HEK293 (cell line): Measurements from ENCODE around the gene NRROS.

Experiments used
- CTCF ChIA-PET: fragments of 350-600 bp; formaldehyde crosslinking; extraction: SDS; loops from one replicate; lab custom pipeline; 2021; ENCODE audit warnings: antibody characterized with exemption; lab: Yijun Ruan, JAX
- POLR2A ChIA-PET: fragments of 300-600 bp; formaldehyde crosslinking; extraction: SDS; loops from one replicate; lab custom pipeline; 2020; ENCODE audit warnings: antibody characterized with exemption, inconsistent platforms; lab: Yijun Ruan, JAX
- H3K27ac ChIP-seq: fragments of 200-500 bp; sonication (Bioruptor generic); 2 replicates; pipeline ENCODE4 v1.5.1; 2014; ENCODE audit warnings: low read depth, low read length, control low read depth, inconsistent platforms; ENCODE audit errors: extremely low read depth
- H3K36me3 ChIP-seq, 2 experiments: fragments of 200-500 bp in 1 of 2; sonication (Bioruptor generic) in 1 of 2; 1 replicate in 1 of 2; 2 replicates in 1 of 2; pipeline ENCODE4 v1.5.1; 2014 to 2017; ENCODE audit warnings: inconsistent platforms in 2 of 2, low read length in 2 of 2; ENCODE audit not compliant: control insufficient read depth in 2 of 2, insufficient read depth in 1 of 2
- H3K4me1 ChIP-seq: fragments of 200-500 bp; sonication (Bioruptor generic); 2 replicates; pipeline ENCODE4 v1.5.1; 2014; ENCODE audit warnings: mild to moderate bottlenecking, low read length, inconsistent platforms; ENCODE audit not compliant: control insufficient read depth, insufficient read depth
- H3K4me3 ChIP-seq: 2 replicates; pipeline ENCODE4 v1.5.1; 2011; ENCODE audit warnings: low read depth, mild to moderate bottlenecking, control low read depth, low read length, moderate library complexity
- H3K9me3 ChIP-seq: fragments of 200-500 bp; sonication (Bioruptor generic); 2 replicates; pipeline ENCODE4 v1.5.1; 2014; ENCODE audit warnings: low read depth, low read length, inconsistent platforms; ENCODE audit not compliant: control insufficient read depth, insufficient read depth
- BCL11A ChIP-seq: fragments of 450-650 bp; formaldehyde crosslinking; IDR thresholded peaks from 2 replicates; pipeline ENCODE4 v1.5.1; 2016; ENCODE audit warnings: low read depth, missing biosample characterization, missing genetic modification characterization
- EGR2 ChIP-seq: fragments of 450-650 bp; formaldehyde crosslinking; IDR thresholded peaks from 2 replicates; pipeline ENCODE4 v1.5.1; 2016; ENCODE audit warnings: low read depth, missing biosample characterization, missing genetic modification characterization
- KLF10 ChIP-seq: fragments of 450-650 bp; IDR thresholded peaks from 2 replicates; pipeline ENCODE4 v1.5.1; 2018; ENCODE audit warnings: missing biosample characterization, mild to moderate bottlenecking, missing genetic modification characterization
- RBAK ChIP-seq: fragments of 450-650 bp; formaldehyde crosslinking; IDR thresholded peaks from 2 replicates; pipeline ENCODE4 v1.5.1; 2016; ENCODE audit warnings: missing biosample characterization, missing genetic modification characterization
- SETDB1 ChIP-seq: IDR thresholded peaks from one replicate; pipeline ENCODE4 v1.6.1; 2017; ENCODE audit warnings: mild to moderate bottlenecking, low read length, moderate library complexity, mixed read lengths; ENCODE audit not compliant: insufficient read length
- SP2 ChIP-seq: fragments of 450-650 bp; formaldehyde crosslinking; IDR thresholded peaks from 2 replicates; pipeline ENCODE4 v1.5.1; 2016; ENCODE audit warnings: missing biosample characterization, missing genetic modification characterization
- YY2 ChIP-seq: fragments of 450-650 bp; formaldehyde crosslinking; IDR thresholded peaks from 2 replicates; pipeline ENCODE4 v1.5.1; 2016; ENCODE audit warnings: missing biosample characterization, missing genetic modification characterization
- ZBTB48 ChIP-seq: fragments of 450-650 bp; formaldehyde crosslinking; IDR thresholded peaks from 2 replicates; pipeline ENCODE4 v1.5.1; 2016; ENCODE audit warnings: missing biosample characterization, missing genetic modification characterization
- ZNF121 ChIP-seq: fragments of 450-650 bp; formaldehyde crosslinking; IDR thresholded peaks from 2 replicates; pipeline ENCODE4 v1.5.1; 2016; ENCODE audit warnings: missing biosample characterization, missing genetic modification characterization
- ZNF157 ChIP-seq: fragments of 450-650 bp; formaldehyde crosslinking; IDR thresholded peaks from 2 replicates; pipeline ENCODE4 v1.5.1; 2016; ENCODE audit warnings: missing biosample characterization, missing genetic modification characterization
- ZNF274 ChIP-seq, 2 experiments: fragments of 200-500 bp in 1 of 2; fragments of 450-650 bp in 1 of 2; sonication (Bioruptor generic) in 1 of 2; formaldehyde crosslinking in 1 of 2; IDR thresholded peaks; 2 replicates each; pipeline versions ENCODE4 v1.5.1 to v1.6.1; 2014 to 2016; ENCODE audit warnings: borderline replicate concordance in 1 of 2, inconsistent platforms in 1 of 2, low read length in 1 of 2, missing biosample characterization in 1 of 2, missing genetic modification characterization in 1 of 2
- ZNF311 ChIP-seq: fragments of 450-650 bp; formaldehyde crosslinking; IDR thresholded peaks from 2 replicates; pipeline ENCODE4 v1.5.1; 2017; ENCODE audit warnings: missing biosample characterization, missing genetic modification characterization, borderline replicate concordance
- ZNF354C ChIP-seq: fragments of 450-650 bp; formaldehyde crosslinking; IDR thresholded peaks from 2 replicates; pipeline ENCODE4 v1.5.1; 2016; ENCODE audit warnings: missing biosample characterization, missing genetic modification characterization, low read depth, borderline replicate concordance
- ZNF473 ChIP-seq: fragments of 450-650 bp; formaldehyde crosslinking; IDR thresholded peaks from 2 replicates; pipeline ENCODE4 v1.5.1; 2017; ENCODE audit warnings: missing biosample characterization, missing genetic modification characterization
- ZNF596 ChIP-seq: fragments of 450-650 bp; IDR thresholded peaks from 2 replicates; pipeline ENCODE4 v1.5.0; 2018; ENCODE audit warnings: missing biosample characterization, mild to moderate bottlenecking, missing genetic modification characterization, moderate library complexity
- ZNF623 ChIP-seq: fragments of 450-650 bp; formaldehyde crosslinking; IDR thresholded peaks from 2 replicates; pipeline ENCODE4 v1.5.1; 2016; ENCODE audit warnings: missing biosample characterization, missing genetic modification characterization
- ZNF658 ChIP-seq: fragments of 450-650 bp; formaldehyde crosslinking; IDR thresholded peaks from 2 replicates; pipeline ENCODE4; 2016; ENCODE audit warnings: missing biosample characterization, missing genetic modification characterization
- ZNF76 ChIP-seq: fragments of 450-650 bp; formaldehyde crosslinking; IDR thresholded peaks from 2 replicates; pipeline ENCODE4; 2016; ENCODE audit warnings: low read depth, missing biosample characterization, missing genetic modification characterization, borderline replicate concordance
- ZSCAN30 ChIP-seq: fragments of 450-650 bp; IDR thresholded peaks from 2 replicates; pipeline ENCODE4 v1.5.1; 2018; ENCODE audit warnings: missing biosample characterization, mild to moderate bottlenecking, missing genetic modification characterization, moderate library complexity
- TF ChIP-seq, protein P1 (sequence below): fragments of 450-650 bp; formaldehyde crosslinking; IDR thresholded peaks from 2 replicates; pipeline ENCODE4 v1.5.1; 2016; ENCODE audit warnings: missing biosample characterization, missing genetic modification characterization
- TF ChIP-seq, protein P2 (sequence below): fragments of 450-650 bp; formaldehyde crosslinking; IDR thresholded peaks from 2 replicates; pipeline ENCODE4 v1.5.1; 2016; ENCODE audit warnings: missing biosample characterization, missing genetic modification characterization
- TF ChIP-seq, protein P3 (sequence below): fragments of 450-650 bp; formaldehyde crosslinking; IDR thresholded peaks from 2 replicates; pipeline ENCODE4 v1.5.1; 2016; ENCODE audit warnings: missing biosample characterization, missing genetic modification characterization
- TF ChIP-seq, protein P4 (sequence below): fragments of 450-650 bp; formaldehyde crosslinking; IDR thresholded peaks from 2 replicates; pipeline ENCODE4 v1.5.1; 2016; ENCODE audit warnings: missing biosample characterization, missing genetic modification characterization
- TF ChIP-seq, protein P5 (sequence below): fragments of 450-650 bp; formaldehyde crosslinking; IDR thresholded peaks from 2 replicates; pipeline ENCODE4 v1.5.0; 2017; ENCODE audit warnings: missing biosample characterization, missing genetic modification characterization, borderline replicate concordance

NRROS gene

DNA sequence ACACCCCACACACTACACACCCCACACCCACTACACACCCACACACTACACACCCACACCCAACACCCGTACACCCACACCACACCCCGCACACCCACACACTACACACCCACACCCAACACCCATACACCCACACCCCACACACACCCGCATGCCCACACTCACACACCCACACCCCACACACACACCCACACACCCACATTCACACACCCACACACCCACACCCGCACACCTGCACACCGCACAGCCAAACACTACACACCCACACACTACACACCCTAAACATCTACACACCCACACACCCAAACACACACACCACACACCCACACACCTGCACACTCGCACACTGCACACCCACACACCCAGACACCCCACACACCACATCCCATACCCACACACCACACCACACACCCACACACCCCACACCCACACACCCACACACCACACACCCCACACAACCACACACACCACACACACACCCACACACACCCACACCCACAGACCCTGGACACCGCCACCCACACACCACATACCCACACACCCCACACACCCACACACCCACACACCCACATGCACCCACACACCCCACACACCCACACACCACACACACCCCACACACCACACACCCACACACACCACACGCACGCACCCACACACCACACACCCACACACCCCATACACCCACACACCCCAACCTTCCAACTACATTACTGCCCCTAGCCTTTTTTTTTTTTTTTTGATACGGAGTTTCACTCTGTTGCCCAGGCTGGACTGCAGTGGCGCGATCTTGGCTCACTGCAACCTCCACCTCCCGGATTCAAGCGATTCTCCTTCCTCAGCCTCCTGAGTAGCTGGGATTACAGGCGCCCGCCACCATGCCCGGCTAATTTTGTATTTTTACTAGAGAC lies 55.7 kb downstream of the NRROS start (continued):
- TF ChIP-seq, protein P1, sequence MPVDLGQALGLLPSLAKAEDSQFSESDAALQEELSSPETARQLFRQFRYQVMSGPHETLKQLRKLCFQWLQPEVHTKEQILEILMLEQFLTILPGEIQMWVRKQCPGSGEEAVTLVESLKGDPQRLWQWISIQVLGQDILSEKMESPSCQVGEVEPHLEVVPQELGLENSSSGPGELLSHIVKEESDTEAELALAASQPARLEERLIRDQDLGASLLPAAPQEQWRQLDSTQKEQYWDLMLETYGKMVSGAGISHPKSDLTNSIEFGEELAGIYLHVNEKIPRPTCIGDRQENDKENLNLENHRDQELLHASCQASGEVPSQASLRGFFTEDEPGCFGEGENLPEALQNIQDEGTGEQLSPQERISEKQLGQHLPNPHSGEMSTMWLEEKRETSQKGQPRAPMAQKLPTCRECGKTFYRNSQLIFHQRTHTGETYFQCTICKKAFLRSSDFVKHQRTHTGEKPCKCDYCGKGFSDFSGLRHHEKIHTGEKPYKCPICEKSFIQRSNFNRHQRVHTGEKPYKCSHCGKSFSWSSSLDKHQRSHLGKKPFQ (tag by site-specific recombination), result peak; percentile 40; the same call in 1 of the 2 replicates
- TF ChIP-seq ZNF354C (tag by site-specific recombination) (no peak), RBAK (tag by site-specific recombination) (no peak), ZNF76 (tag by site-specific recombination) (no peak)

DNA sequence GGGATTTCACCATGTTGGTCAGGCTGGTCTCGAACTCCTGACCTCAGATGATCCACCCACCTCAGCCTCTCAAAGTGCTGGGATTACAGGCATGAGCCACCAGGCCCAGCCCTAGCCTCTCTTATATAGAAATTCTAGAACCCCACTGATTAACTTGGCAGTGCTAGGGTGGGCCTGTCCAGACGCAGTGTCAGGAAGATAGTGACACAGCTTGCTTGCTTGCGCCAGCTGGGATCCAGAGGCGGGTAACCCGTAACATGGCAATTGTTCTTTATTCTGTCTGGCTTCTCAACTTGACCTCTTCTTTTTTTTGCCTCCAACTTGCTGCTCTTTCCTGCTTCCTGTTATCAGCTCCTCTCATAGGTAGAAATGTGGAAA lies 56.3 kb downstream of the NRROS start:
- ChIA-PET POLR2A (no interaction called here), CTCF (interaction anchor here (0.7 to 2.0 kb wide), 2 partner anchors 10 to 11 kb away, joined by 4 read pairs; no protein-coding TSS in a partner anchor)
- Histone ChIP-seq H3K4me1 (no peaks in the 10 kb centered on the region), H3K27ac (no peak overlapping the region), H3K9me3 (no peaks in the 10 kb centered on the region), H3K36me3 (no peaks in the 10 kb centered on the region), H3K4me3 (no peak overlapping the region)
- TF ChIP-seq ZBTB48 (tag by site-specific recombination) (no peak), YY2 (tag by site-specific recombination) (no peak), ZSCAN30 (tag by site-specific recombination) (no peak), EGR2 (tag by site-specific recombination) (no peak), ZNF157 (tag by site-specific recombination) (no peak), BCL11A (tag by site-specific recombination) (no peak), ZNF623 (tag by site-specific recombination) (no peak), ZNF311 (tag by site-specific recombination) (no peak), ZNF121 (tag by site-specific recombination) (no peak), ZNF658 (tag by site-specific recombination) (no peak)
- TF ChIP-seq, protein P2, sequence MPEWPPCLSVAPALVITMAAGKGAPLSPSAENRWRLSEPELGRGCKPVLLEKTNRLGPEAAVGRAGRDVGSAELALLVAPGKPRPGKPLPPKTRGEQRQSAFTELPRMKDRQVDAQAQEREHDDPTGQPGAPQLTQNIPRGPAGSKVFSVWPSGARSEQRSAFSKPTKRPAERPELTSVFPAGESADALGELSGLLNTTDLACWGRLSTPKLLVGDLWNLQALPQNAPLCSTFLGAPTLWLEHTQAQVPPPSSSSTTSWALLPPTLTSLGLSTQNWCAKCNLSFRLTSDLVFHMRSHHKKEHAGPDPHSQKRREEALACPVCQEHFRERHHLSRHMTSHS (tag by site-specific recombination), result no peak

DNA sequence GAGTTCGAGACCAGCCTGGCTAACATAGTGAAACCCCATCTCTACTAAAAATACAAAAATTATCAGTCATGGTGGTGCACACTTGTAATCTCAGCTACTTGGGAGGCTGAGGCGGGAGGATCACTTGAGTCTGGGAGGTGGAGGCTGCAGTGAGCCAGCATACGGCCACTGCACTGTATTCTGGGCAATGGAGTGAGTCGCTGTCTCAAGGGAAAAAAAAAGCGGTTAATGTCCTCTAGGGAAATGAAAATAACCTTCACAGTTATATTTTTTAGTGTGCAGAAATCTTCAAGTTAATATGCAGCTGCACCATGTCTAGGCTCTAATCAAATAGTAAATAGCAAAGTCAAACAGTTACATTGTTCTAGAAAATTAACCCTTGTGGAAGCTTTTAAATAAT lies 57.8 kb downstream of the NRROS start:
- ChIA-PET POLR2A (no interaction called here), CTCF (interaction anchor here (0.7 to 2.0 kb wide), 3 partner anchors 10 to 795 kb away, joined by 3 to 4 read pairs (median 4); no protein-coding TSS in a partner anchor)
- Histone ChIP-seq H3K9me3 (no peaks in the 10 kb centered on the region), H3K4me1 (no peaks in the 10 kb centered on the region), H3K36me3 (no peaks in the 10 kb centered on the region), H3K4me3 (no peak overlapping the region), H3K27ac (no peak overlapping the region)
- TF ChIP-seq ZNF274 (IDR thresholded peaks at IDR 0.05; ENCODE audit: low read length), result no peak
- no peak for TF ChIP-seq ZNF274 (tag by site-specific recombination; IDR thresholded peaks at IDR 0.05; ENCODE audit: borderline replicate concordance)
- no peak for TF ChIP-seq SETDB1
- TF ChIP-seq, protein P3, sequence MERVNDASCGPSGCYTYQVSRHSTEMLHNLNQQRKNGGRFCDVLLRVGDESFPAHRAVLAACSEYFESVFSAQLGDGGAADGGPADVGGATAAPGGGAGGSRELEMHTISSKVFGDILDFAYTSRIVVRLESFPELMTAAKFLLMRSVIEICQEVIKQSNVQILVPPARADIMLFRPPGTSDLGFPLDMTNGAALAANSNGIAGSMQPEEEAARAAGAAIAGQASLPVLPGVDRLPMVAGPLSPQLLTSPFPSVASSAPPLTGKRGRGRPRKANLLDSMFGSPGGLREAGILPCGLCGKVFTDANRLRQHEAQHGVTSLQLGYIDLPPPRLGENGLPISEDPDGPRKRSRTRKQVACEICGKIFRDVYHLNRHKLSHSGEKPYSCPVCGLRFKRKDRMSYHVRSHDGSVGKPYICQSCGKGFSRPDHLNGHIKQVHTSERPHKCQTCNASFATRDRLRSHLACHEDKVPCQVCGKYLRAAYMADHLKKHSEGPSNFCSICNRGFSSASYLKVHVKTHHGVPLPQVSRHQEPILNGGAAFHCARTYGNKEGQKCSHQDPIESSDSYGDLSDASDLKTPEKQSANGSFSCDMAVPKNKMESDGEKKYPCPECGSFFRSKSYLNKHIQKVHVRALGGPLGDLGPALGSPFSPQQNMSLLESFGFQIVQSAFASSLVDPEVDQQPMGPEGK (tag by site-specific recombination), result no peak
- no peak for TF ChIP-seq ZNF596 (tag by site-specific recombination)
- no peak for TF ChIP-seq SP2 (tag by site-specific recombination)
- no peak for TF ChIP-seq KLF10
- TF ChIP-seq, protein P4, sequence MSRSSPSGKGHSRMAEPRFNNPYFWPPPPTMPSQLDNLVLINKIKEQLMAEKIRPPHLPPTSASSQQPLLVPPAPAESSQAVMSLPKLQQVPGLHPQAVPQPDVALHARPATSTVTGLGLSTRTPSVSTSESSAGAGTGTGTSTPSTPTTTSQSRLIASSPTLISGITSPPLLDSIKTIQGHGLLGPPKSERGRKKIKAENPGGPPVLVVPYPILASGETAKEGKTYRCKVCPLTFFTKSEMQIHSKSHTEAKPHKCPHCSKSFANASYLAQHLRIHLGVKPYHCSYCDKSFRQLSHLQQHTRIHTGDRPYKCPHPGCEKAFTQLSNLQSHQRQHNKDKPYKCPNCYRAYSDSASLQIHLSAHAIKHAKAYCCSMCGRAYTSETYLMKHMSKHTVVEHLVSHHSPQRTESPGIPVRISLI (tag by site-specific recombination), result no peak
- TF ChIP-seq ZBTB48 (tag by site-specific recombination), result no peak
- TF ChIP-seq, protein P5, sequence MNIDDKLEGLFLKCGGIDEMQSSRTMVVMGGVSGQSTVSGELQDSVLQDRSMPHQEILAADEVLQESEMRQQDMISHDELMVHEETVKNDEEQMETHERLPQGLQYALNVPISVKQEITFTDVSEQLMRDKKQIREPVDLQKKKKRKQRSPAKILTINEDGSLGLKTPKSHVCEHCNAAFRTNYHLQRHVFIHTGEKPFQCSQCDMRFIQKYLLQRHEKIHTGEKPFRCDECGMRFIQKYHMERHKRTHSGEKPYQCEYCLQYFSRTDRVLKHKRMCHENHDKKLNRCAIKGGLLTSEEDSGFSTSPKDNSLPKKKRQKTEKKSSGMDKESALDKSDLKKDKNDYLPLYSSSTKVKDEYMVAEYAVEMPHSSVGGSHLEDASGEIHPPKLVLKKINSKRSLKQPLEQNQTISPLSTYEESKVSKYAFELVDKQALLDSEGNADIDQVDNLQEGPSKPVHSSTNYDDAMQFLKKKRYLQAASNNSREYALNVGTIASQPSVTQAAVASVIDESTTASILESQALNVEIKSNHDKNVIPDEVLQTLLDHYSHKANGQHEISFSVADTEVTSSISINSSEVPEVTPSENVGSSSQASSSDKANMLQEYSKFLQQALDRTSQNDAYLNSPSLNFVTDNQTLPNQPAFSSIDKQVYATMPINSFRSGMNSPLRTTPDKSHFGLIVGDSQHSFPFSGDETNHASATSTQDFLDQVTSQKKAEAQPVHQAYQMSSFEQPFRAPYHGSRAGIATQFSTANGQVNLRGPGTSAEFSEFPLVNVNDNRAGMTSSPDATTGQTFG (tag by site-specific recombination), result no peak
- no peak for TF ChIP-seq ZNF473 (tag by site-specific recombination)
